Activated naive CD4-positive, alpha-beta T cell treated with anti-CD3 and anti-CD28 coated beads, Interleukin-2, amount 50 U/mL, for 24 hours (primary cell): Measurements from ENCODE around the gene NLGN4X.

ENCODE experiments used
- H3K27ac Mint-ChIP-seq: one replicate; pipeline ENCODE4 v1.8.0; 2021; ENCODE audit warnings: mild to moderate bottlenecking, mixed read lengths
- H3K27me3 Mint-ChIP-seq: one replicate; pipeline ENCODE4 v1.8.0; 2021; ENCODE audit warnings: mixed read lengths
- H3K36me3 Mint-ChIP-seq: one replicate; pipeline ENCODE4 v1.8.0; 2021; ENCODE audit warnings: mixed read lengths
- H3K4me1 Mint-ChIP-seq: one replicate; pipeline ENCODE4 v1.8.0; 2021; ENCODE audit warnings: mixed read lengths
- H3K4me3 Mint-ChIP-seq: one replicate; pipeline ENCODE4 v1.8.0; 2021; ENCODE audit warnings: mild to moderate bottlenecking, mixed read lengths
- H3K9me3 Mint-ChIP-seq: one replicate; pipeline ENCODE4 v1.8.0; 2021; ENCODE audit warnings: mixed read lengths

NLGN4X gene

GRCh38 chrX:5898463-5898862 lies 330.2 kb downstream of the NLGN4X start:
- Mint-ChIP-seq H3K27ac (no peak overlapping the region), H3K4me3 (no peak overlapping the region), H3K9me3 (no peaks in the 10 kb centered on the region), H3K27me3 (no peaks in the 10 kb centered on the region), H3K36me3 (no peaks in the 10 kb centered on the region), H3K4me1 (no peaks in the 10 kb centered on the region)

DNA sequence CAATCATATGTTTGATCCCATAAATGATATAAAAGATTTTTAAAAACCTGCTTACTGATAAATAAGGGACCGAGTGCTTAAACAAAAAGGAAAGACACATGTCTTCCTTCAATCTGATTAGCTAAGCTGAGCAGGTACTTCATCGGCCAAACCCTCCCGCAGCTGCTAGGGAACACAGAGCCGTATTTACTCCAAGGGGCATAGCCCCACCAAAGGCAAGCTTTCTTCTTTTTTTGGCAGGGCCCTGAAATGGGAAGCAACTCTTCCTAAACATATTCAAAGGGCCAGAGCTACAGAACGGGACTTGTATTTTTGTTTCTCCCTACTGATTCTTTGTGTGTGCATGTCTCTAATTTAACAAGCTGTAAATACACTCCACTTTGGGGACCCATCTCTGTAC lies 337.3 kb downstream of the NLGN4X start:
- H3K9me3 Mint-ChIP-seq = no peaks in the 10 kb centered on the region
- no peaks in the 10 kb centered on the region for H3K36me3 Mint-ChIP-seq
- no peaks in the 10 kb centered on the region for H3K4me1 Mint-ChIP-seq
- H3K27ac Mint-ChIP-seq = no peak overlapping the region
- no peaks in the 10 kb centered on the region for H3K27me3 Mint-ChIP-seq
- H3K4me3 Mint-ChIP-seq = no peak overlapping the region

GRCh38 chrX:5876984-5877596 lies 351.6 kb downstream of the NLGN4X start:
- H3K27ac Mint-ChIP-seq = no peak overlapping the region
- no peaks in the 10 kb centered on the region for H3K27me3 Mint-ChIP-seq
- no peaks in the 10 kb centered on the region for H3K4me1 Mint-ChIP-seq
- H3K36me3 Mint-ChIP-seq = no peaks in the 10 kb centered on the region
- no peak overlapping the region for H3K4me3 Mint-ChIP-seq
- H3K9me3 Mint-ChIP-seq = no peaks in the 10 kb centered on the region

DNA sequence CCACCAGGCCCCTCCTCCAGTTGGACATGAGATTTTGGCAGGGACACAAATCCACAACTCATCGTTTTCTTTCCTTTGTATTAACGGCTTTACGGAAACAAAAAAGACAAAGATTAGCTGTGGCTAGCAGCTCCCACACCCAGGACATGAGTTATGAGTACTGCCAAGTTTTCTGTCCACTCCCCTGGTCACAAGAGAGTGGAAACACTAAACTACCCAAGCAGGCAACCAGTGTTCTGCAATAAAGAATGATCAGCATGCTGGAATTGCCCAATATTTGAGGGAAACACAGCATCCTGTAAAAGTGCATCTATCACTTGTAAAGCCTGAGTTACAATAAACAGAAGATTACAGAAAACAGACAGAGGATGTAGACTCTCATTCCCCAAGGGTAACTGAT lies 358.4 kb downstream of the NLGN4X start:
- H3K9me3 Mint-ChIP-seq = no peaks in the 10 kb centered on the region
- no peaks in the 10 kb centered on the region for H3K36me3 Mint-ChIP-seq
- H3K27ac Mint-ChIP-seq = no peak overlapping the region
- H3K4me1 Mint-ChIP-seq = no peaks in the 10 kb centered on the region
- H3K4me3 Mint-ChIP-seq = no peak overlapping the region
- H3K27me3 Mint-ChIP-seq = no peaks in the 10 kb centered on the region

DNA sequence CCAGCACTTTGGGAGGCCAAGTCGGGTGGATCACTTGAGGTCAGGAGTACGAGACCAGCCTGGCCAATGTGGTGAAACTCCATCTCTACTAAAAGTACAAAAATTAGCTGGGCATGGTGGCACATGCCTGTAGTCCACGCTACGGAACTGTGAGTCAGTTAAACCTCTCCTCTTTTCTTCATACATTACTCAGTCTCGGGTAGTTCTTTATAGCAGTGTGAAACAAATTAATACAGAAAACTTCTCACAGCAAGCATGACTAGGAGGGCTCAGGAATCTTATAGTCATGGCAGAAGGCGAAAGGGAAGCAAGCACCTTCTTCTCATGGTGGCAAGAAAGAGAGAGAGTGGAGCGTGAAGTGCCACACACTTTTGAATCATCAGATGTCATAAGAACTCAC lies 358.9 kb downstream of the NLGN4X start:
- no peaks in the 10 kb centered on the region for H3K27me3 Mint-ChIP-seq
- H3K36me3 Mint-ChIP-seq = no peaks in the 10 kb centered on the region
- no peak overlapping the region for H3K4me3 Mint-ChIP-seq
- no peaks in the 10 kb centered on the region for H3K4me1 Mint-ChIP-seq
- H3K27ac Mint-ChIP-seq = no peak overlapping the region
- H3K9me3 Mint-ChIP-seq = no peaks in the 10 kb centered on the region

- H3K27me3 Mint-ChIP-seq = no peaks in the 10 kb centered on the region
- H3K9me3 Mint-ChIP-seq = no peaks in the 10 kb centered on the region
- H3K27ac Mint-ChIP-seq = no peak overlapping the region
- H3K4me1 Mint-ChIP-seq = no peaks in the 10 kb centered on the region
- H3K4me3 Mint-ChIP-seq = no peak overlapping the region
- H3K36me3 Mint-ChIP-seq = no peaks in the 10 kb centered on the region
Observed at GRCh38 chrX:5867778-5868177, 360.9 kb downstream of the NLGN4X start.

DNA sequence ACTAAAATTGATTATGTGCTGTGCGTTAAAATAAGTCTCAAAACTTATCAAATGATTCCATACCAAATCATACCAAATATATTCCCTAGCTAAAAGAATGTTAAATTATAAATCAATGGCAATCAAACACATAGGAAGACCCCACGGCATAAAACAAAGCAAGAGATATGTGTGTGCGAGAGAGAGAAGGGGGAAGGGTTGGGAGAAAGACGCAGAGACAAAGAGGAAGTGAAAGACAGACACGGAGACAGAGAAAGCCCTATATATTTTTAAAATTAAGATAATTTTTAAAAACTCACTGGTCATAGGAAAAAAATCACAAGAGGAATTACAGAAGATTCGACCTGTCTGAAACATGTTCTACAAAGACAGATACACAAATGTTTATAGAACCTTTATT lies 371.4 kb downstream of the NLGN4X start:
- Mint-ChIP-seq H3K27ac (no peak overlapping the region), H3K4me1 (no peaks in the 10 kb centered on the region), H3K9me3 (no peaks in the 10 kb centered on the region), H3K27me3 (no peaks in the 10 kb centered on the region), H3K4me3 (no peak overlapping the region), H3K36me3 (no peaks in the 10 kb centered on the region)

DNA sequence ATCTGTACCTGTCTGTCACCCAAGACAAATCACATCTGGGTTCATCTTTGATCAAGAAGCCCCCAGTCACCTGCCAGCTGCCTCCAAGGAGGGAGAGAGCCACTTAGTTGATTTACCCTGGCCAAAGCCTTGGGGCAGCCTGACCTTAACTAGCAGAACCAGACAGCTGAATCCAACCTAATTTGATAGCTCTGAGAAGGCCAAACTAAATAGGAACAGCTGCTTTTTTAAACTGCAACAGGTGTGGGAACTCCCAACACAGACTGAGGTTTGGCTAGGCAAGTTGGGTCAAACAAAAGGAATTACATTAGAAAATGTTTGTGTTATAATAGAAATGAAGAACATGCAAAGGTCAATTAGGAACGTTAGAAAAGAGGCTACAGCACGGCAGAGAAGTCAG lies 375.7 kb downstream of the NLGN4X start:
- H3K27me3 Mint-ChIP-seq = no peaks in the 10 kb centered on the region
- no peak overlapping the region for H3K27ac Mint-ChIP-seq
- H3K4me1 Mint-ChIP-seq = no peaks in the 10 kb centered on the region
- peaks cover 3% of the 10 kb centered on the region for H3K9me3 Mint-ChIP-seq
- no peak overlapping the region for H3K4me3 Mint-ChIP-seq
- no peaks in the 10 kb centered on the region for H3K36me3 Mint-ChIP-seq

DNA sequence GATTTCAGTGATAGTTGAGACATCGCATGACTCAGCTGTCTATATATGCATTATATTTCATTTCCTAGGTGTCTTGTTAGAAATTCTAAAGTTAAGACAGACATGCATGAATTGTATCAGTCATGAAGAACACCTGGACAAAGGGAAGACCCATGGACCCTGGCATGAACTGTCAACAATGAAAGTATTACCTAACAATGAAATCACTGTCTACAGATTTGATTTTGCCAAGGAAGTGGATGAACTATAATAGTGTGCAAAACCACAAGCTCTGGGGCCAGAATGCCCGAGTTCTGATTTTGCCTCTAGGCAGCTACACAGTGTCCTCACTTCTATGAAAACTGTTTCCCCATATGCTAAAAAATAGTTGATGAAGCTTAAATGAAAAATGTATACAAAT lies 386.1 kb downstream of the NLGN4X start:
- no peak overlapping the region for H3K27ac Mint-ChIP-seq

More for the DNA sequence above, 386.1 kb downstream of the NLGN4X start:
- Mint-ChIP-seq H3K36me3 (no peaks in the 10 kb centered on the region), H3K4me3 (no peak overlapping the region), H3K27me3 (no peaks in the 10 kb centered on the region), H3K9me3 (no peaks in the 10 kb centered on the region), H3K4me1 (no peaks in the 10 kb centered on the region)
